NCI-H2171 (cell line): Measurements from ENCODE around the gene PNMA8B.
"Not testable (repeated sequence)": the region's sequence is repeated elsewhere in the genome, so short reads cannot be mapped to it uniquely, and the experiment has no call there.

Experiments
- DNase-seq: peaks from one replicate; lab custom pipeline; 2025; lab: John Stamatoyannopoulos, UW

Gene PNMA8B

GRCh38 chr19:46513461-46514236, 18.0 kb upstream of the PNMA8B start:
- peak; percentile 46 for DNase-seq

- DNase-seq: no peak
Measured at GRCh38 chr19:46511237-46511636, 15.6 kb upstream of the PNMA8B start.

DNA sequence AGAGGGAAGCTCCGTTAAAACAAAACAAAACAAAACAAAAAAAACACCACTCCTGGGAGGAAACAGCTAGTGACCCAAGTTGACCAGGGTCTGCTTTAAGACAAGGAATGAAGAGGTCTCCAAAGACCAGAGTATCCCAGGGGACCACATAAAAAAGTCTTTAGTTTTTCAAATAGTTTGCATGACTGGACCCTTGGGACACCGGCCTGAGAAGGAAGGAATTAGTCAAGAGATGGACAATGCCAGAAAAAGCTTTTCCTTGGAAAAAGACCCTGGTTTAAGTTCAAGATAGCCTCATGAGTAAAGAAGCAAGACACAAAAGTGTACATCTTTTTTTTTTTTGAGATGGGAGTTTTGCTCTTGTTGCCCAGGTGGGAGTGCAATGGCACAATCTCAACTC, 12.5 kb upstream of the PNMA8B start:
- no peak for DNase-seq

GRCh38 chr19:46503848-46504453, 8.3 kb upstream of the PNMA8B start:
- peak; percentile 11 for DNase-seq

DNA sequence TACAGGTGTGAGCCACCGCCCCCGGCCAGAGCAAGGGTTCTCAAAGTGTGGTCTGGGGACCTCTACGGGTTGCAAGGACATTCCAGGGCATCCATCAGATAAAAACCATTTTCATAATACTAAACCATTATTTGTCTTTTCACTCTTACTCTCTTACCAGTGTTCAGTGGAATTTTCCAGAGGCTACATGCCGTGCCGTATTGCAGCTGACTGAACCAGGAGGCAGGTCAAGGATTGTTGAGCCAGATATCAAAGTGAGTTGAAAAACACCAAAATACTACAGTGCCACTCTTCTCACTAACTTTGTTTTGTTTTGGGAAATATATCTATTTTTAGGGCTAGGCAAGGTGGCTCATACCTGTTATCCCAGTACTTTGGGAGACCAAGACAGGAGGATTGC, 7.2 kb upstream of the PNMA8B start:
- no peak for DNase-seq

- no peak for DNase-seq
Measured at GRCh38 chr19:46499692-46500091, 4.0 kb upstream of the PNMA8B start.

- no peak for DNase-seq
Measured at GRCh38 chr19:46497773-46498172, 2.1 kb upstream of the PNMA8B start.

- DNase-seq: not testable (repeated sequence)
Measured at GRCh38 chr19:46496886-46497285, 1.2 kb upstream of the PNMA8B start.

DNA sequence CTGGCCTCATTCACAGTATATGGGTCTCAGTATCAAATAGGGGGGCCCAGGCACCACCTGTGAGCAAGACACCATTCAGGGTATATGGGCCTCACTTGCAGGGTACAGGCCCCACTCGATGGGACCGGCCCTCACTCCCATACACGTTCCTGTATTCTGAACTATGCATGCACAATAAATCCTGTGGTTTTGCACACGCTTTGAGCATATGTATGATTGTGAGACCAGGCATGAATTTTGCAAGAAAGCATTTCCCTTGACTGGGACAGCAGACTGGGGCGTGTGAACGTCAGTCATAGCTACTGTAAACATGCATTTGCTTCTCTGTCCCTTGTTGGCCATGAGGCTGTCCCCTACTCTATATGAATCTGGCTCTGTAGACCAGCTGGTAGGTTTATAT, 637 bp upstream of the PNMA8B start:
- no peak for DNase-seq

DNA sequence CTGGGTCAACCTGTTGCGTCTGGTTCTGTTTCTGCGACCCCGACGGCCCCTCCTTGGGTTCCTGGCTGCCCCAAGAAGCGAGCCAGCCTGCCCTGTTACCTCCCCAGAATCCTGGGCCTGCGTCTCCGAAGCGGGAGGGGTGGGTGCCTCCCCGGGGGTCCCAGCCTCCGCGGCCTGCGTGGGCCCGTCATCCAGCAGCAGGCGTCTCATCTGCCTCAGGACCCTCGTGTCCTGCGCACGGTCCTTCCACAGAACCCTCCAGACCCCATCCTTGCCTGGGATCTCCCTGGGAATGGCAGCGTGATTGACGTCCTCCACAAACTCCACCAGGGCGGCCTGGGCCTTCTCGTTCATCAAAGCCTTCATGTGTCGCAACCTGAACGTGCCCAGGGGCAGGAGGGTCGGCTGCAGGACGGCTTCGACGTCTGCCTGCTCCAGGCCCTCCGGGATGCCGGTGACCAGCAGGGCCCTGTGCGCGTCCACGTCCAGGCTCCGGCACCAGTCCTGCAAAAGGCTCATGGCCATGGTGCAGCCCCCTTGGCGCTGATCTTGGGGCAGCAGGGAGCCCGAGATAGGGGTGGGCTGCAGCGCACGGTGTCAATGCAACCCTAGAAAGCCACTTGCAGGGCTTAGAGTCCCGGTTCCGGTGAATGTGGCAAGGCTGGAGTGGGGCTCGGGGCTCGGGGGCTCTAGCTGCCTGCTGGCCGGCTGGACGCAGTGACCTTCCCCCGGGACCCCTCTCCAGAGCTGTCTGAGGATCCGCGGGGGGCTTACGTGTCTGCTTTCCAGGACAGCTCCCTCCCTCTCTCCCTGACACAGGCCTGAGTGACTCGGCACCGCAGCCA, 504 bp downstream of the PNMA8B start:
- DNase-seq: no peak

GRCh38 chr19:46494146-46494940, 1.3 kb downstream of the PNMA8B start:
- DNase-seq: no peak

DNA sequence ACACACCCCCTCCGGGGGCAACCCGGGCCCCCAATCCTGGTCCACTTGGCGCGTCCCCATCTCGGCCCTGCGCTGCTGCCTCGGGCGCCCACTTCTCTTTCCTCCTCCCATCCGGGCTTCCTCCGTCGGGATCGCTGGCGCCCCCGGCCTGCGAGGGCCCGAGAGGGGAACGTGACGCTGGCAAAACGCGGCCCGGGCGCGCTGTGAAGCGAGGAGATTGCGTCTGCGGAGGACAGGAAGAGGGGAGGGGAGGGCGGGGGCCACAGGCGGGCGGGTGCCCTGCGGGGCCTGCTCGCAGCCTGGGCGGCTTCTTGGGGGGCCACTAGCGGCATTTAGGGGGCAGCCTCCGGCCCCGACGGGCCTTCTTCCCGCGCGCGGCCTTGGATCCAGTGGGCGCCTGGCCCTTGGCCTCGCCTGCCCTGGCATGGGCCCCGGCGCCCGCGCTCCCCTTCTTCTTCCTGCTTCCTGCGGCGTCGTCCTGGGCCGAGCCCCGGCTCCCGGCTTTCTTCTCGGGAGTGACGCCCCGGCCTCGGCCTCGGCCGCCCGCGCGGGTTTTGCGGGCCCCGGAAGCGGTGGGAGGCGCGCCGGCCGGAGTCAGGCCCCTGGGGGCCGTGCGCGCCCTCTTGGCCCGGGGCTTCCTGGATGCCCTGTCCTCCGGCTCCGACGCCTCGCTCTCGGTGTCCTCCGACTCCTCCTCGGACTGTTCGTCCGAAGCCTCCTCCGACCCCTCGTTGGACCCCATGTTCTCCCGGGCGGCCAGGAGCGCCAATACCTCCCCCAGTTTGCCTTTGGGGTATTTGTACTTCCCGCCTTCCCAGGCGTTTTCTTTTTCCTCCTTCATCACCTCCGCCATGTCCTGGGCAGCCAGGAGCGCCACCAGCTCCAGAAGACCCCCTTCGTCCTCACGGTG, 2.2 kb downstream of the PNMA8B start:
- DNase-seq: no peak

- no peak for DNase-seq
Measured at GRCh38 chr19:46492841-46493235, 2.8 kb downstream of the PNMA8B start.

- no peak for DNase-seq
Measured at GRCh38 chr19:46491975-46492682, 3.5 kb downstream of the PNMA8B start.

- DNase-seq: no peak
Measured at GRCh38 chr19:46490774-46491173, 4.9 kb downstream of the PNMA8B start.

DNA sequence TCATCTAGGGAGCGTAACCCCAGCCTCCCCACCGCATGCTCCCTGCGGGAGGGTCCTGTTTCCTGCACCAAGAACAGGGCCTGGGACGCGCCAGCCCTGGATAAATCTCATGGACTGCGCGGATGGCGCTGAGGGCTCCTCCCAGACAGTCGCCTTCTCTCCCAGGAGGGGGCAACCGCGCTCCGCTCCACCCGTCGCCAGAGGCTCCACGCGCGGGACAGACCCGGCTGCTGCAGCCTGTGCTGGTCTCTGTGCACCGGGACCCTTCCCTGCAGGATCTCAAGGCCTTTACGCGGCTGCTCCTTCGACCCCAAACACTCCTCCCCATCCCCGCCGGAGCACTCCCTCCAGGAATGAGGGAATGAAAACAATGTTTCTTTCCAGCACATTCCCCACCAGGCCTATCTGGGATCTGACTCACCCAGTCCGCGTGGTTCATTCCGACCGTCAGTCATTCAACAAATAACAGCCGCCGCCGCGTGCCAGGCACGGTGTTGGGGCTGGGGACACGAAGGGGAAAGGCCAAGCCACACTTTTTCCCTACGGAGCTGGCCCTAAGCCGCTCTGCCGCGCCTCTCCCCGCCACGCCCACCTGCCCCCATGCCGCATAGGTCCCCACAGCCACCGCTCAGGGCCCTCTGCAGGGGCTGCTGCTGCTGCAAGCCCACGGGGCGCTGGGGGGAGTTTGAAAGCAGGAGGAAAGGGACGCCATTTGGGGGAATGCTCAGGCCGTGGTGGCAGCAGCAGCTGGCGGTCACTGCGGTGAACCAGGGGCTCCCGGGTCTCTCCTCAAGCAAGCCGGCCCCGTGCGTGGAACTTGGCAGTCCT, 6.0 kb downstream of the PNMA8B start:
- no peak for DNase-seq

- no peak for DNase-seq
Measured at GRCh38 chr19:46488551-46488950, 7.1 kb downstream of the PNMA8B start.

DNA sequence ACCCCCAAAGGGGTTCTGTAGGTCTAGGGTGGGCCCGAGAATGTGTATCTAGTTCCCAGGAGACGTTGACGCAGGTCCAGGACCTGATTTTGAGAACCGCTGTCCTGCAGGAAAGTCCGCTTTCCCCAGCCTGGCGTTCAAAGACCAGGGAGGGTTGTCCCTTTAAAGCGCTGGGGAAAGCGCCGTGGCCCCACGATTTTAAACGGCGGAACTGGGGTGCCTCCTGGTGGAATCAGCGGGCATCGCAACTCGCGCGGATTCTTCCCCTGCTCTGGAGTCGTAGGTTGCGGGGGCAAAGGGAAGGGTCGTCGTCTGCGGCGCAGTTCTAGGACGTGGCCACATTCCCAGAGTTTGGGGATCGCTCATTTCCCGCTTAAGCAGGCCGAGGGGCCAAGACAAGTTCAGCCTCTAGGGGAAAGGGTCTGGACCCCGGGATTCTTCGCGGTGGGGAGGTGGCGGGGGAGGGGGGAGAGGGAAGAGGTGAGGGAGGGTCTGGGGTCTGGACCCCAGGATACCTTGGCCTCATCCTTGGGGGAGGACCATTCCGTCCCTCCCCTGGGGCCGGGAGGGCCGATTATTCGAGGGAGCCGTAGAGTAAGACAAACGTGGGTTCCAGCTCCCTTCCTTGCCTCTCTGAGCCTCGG, 7.7 kb downstream of the PNMA8B start:
- peak; percentile 49 for DNase-seq
